Keratinocyte (primary cell): ENCODE measurements around the gene DUSP3. TPM values are rescaled to one million over a fixed set of nuclear protein-coding genes. Genes with fewer than 3 reads are reported as not detected.

Experiments
- DNase-seq: peaks from one replicate; pipeline ENCODE4 v3.0.0-alpha.2; 2011; ENCODE audit warnings: low read depth, missing footprints, low spot score
- FAIRE-seq: peaks from 2 replicates; lab custom pipeline; 2011; peaks lifted over from hg19 to GRCh38; lab: Jason Lieb, UNC
- H2AFZ ChIP-seq: 2 replicates; pipeline ENCODE4 v1.6.0; 2012; ENCODE audit warnings: low read length, control low read depth, inconsistent platforms; ENCODE audit not compliant: control insufficient read depth
- H3K27ac ChIP-seq: 2 replicates; pipeline ENCODE4 v1.5.1; 2011; ENCODE audit warnings: low read length; ENCODE audit not compliant: control insufficient read depth, insufficient read depth
- H3K27me3 ChIP-seq: 3 replicates; pipeline ENCODE4 v1.6.0; 2011; ENCODE audit warnings: low read length; ENCODE audit not compliant: control insufficient read depth, insufficient read depth; ENCODE audit errors: extremely low read depth
- H3K36me3 ChIP-seq, 2 experiments: 2 replicates in 1 of 2; 3 replicates in 1 of 2; pipeline ENCODE4 v1.5.1; 2011; ENCODE audit warnings: low read length in 2 of 2, mild to moderate bottlenecking in 1 of 2; ENCODE audit not compliant: control insufficient read depth in 2 of 2, insufficient read depth in 2 of 2; ENCODE audit errors: extremely low read depth in 1 of 2
- H3K4me1 ChIP-seq: 3 replicates; pipeline ENCODE4 v1.5.1; 2011; ENCODE audit warnings: low read length; ENCODE audit not compliant: control insufficient read depth, insufficient read depth; ENCODE audit errors: extremely low read depth
- H3K4me2 ChIP-seq: 3 replicates; pipeline ENCODE4 v1.6.0; 2011; ENCODE audit warnings: low read depth, low read length; ENCODE audit not compliant: control insufficient read depth, insufficient read depth; ENCODE audit errors: extremely low read depth
- H3K4me3 ChIP-seq, 3 experiments: fragments of 200-600 bp in 1 of 3; sonication (generic) in 1 of 3; 2 replicates in 2 of 3; 3 replicates in 1 of 3; pipeline ENCODE4 v1.5.1; 2011 to 2016; ENCODE audit warnings: low read length in 3 of 3, mild to moderate bottlenecking in 3 of 3, control low read depth in 2 of 3, inconsistent platforms in 1 of 3, low read depth in 1 of 3, mixed read lengths in 1 of 3, mixed run types in 1 of 3, moderate library complexity in 1 of 3; ENCODE audit not compliant: control insufficient read depth in 2 of 3, insufficient read depth in 2 of 3; ENCODE audit errors: extremely low read depth in 1 of 3
- H3K79me2 ChIP-seq: 2 replicates; pipeline ENCODE4 v1.6.0; 2012; ENCODE audit warnings: low read length; ENCODE audit not compliant: control insufficient read depth, insufficient read depth
- H3K9ac ChIP-seq: 3 replicates; pipeline ENCODE4 v1.6.0; 2011; ENCODE audit warnings: low read length; ENCODE audit not compliant: control insufficient read depth, insufficient read depth; ENCODE audit errors: extremely low read depth
- H3K9me1 ChIP-seq: 3 replicates; pipeline ENCODE4 v1.6.0; 2011; ENCODE audit warnings: low read length; ENCODE audit not compliant: control insufficient read depth, insufficient read depth; ENCODE audit errors: extremely low read depth
- H3K9me3 ChIP-seq: 2 replicates; pipeline ENCODE4 v1.5.1; 2012; ENCODE audit warnings: low read depth, low read length; ENCODE audit not compliant: control insufficient read depth
- H4K20me1 ChIP-seq: 3 replicates; pipeline ENCODE4 v1.6.0; 2011; ENCODE audit warnings: low read length; ENCODE audit not compliant: control insufficient read depth, insufficient read depth; ENCODE audit errors: extremely low read depth
- CTCF ChIP-seq, 3 experiments: IDR thresholded peaks in 1 of 3; conservative IDR thresholded peaks in 1 of 3; optimal IDR thresholded peaks in 1 of 3; 2 replicates in 2 of 3; 3 replicates in 1 of 3; pipeline versions ENCODE3 to v1.5.1; 2011; ENCODE audit warnings: low read length in 3 of 3, mild to moderate bottlenecking in 3 of 3, moderate library complexity in 2 of 3, control low read depth in 1 of 3, inconsistent platforms in 1 of 3; ENCODE audit not compliant: insufficient read depth in 2 of 3; ENCODE audit errors: extremely low read depth in 1 of 3
- EZH2 ChIP-seq: IDR thresholded peaks from one replicate; pipeline ENCODE4 v1.6.1; 2012; ENCODE audit warnings: inconsistent platforms, mild to moderate bottlenecking, low read length, moderate library complexity
- dilution Hi-C: fragments of 300-500 bp; cut with MboI; formaldehyde crosslinking; loops from one replicate; pipeline ENCODE4 v1.7.0; 2020; ENCODE audit warnings: low sequenced_read_pairs; ENCODE audit not compliant: extremely low pct_ligation_motif_present
- polyA plus RNA-seq, 5 experiments: library from polyadenylated mRNA; depleted of rRNA in 3 of 5; stranded (reverse) in 3 of 5; stranded (forward) in 1 of 5; unstranded in 1 of 5; fragments of >200 nt; gene quantifications; 1 replicate in 1 of 5; 2 replicates in 3 of 5; 3 replicates in 1 of 5; pipeline versions ENCODE4 v1.2.1 to v1.2.3, GENCODE V29; 2011 to 2012; ENCODE audit warnings: missing spikeins in 2 of 5, low read depth in 1 of 5, low replicate concordance in 1 of 5

Gene DUSP3
- polyA plus RNA-seq, 1 donor (not counting 4 experiments of a cell fraction or from before 2014, with no cell fraction given), result 39.2 TPM

GRCh38 chr17:43722870-43723665 is 55.7 kb downstream of the DUSP3 start:
- H3K4me1 ChIP-seq, result peaks cover 16% of the 10 kb centered on the region
- no peaks in the 10 kb centered on the region for H3K9me1 ChIP-seq
- H3K27ac ChIP-seq, result no peak overlapping the region
- H3K36me3 ChIP-seq, result no peaks in the 10 kb centered on the region
- no peaks in the 10 kb centered on the region for H3K27me3 ChIP-seq
- H3K9me3 ChIP-seq, result no peaks in the 10 kb centered on the region
- dilution Hi-C loops, result no loop called here
- no peak for FAIRE-seq
- H3K4me2 ChIP-seq, result no peak overlapping the region
- no peak for DNase-seq
- H3K9ac ChIP-seq, result no peak overlapping the region
- no peak overlapping the region for H2AFZ ChIP-seq
- no peak overlapping the region for H3K4me3 ChIP-seq
- H3K79me2 ChIP-seq, result no peaks in the 10 kb centered on the region
- no peaks in the 10 kb centered on the region for H4K20me1 ChIP-seq
- TF ChIP-seq CTCF (optimal IDR thresholded peaks at IDR 0.05 in 1 of 3, IDR thresholded peaks at IDR 0.05 in 1 of 3, conservative IDR thresholded peaks at IDR 0.05 in 1 of 3; ENCODE audit: extremely low read depth in 1 of 3, insufficient read depth in 2 of 3, low read length in 3 of 3) (no peak), EZH2 (no peak)

- H2AFZ ChIP-seq, result no peak overlapping the region
- FAIRE-seq, result no peak
- no peak overlapping the region for H3K27ac ChIP-seq
- no peak overlapping the region for H3K4me3 ChIP-seq
- H3K27me3 ChIP-seq, result no peaks in the 10 kb centered on the region
- peaks cover 16% of the 10 kb centered on the region for H3K4me1 ChIP-seq
- H3K9me1 ChIP-seq, result no peaks in the 10 kb centered on the region
- TF ChIP-seq CTCF (optimal IDR thresholded peaks at IDR 0.05 in 1 of 3, IDR thresholded peaks at IDR 0.05 in 1 of 3, conservative IDR thresholded peaks at IDR 0.05 in 1 of 3; ENCODE audit: extremely low read depth in 1 of 3, insufficient read depth in 2 of 3, low read length in 3 of 3) (no peak), EZH2 (no peak)
- no peak overlapping the region for H3K9ac ChIP-seq
- no peaks in the 10 kb centered on the region for H3K79me2 ChIP-seq
- dilution Hi-C loops, result no loop called here
- DNase-seq, result no peak
- no peaks in the 10 kb centered on the region for H3K36me3 ChIP-seq
- no peaks in the 10 kb centered on the region for H3K9me3 ChIP-seq
- H4K20me1 ChIP-seq, result no peaks in the 10 kb centered on the region
- no peak overlapping the region for H3K4me2 ChIP-seq
Measured at GRCh38 chr17:43722269-43722619, 56.5 kb downstream of the DUSP3 start.
